T47D (cell line): ENCODE data around the gene HES7.
A peak's percentile ranks its signal among the peaks of the same experiment; 100 is the strongest.

Source experiments
- DNase-seq, 2 experiments: peaks; one replicate each; pipeline versions ENCODE4 v3.0.0 to v3.0.0-alpha.2; 2011 to 2012; ENCODE audit warnings: low read depth in 1 of 2, low spot score in 1 of 2
- JUND ChIP-seq: IDR thresholded peaks from 2 replicates; pipeline ENCODE4 v1.6.1; 2012; ENCODE audit warnings: low read depth
- in situ Hi-C: cut with HindIII; loops from 2 replicates; pipeline ENCODE4 v1.10.0; 2016; ENCODE audit warnings: low sequenced_read_pairs, low pct_unique_long_range_greater_than_20kb

Gene HES7

DNA sequence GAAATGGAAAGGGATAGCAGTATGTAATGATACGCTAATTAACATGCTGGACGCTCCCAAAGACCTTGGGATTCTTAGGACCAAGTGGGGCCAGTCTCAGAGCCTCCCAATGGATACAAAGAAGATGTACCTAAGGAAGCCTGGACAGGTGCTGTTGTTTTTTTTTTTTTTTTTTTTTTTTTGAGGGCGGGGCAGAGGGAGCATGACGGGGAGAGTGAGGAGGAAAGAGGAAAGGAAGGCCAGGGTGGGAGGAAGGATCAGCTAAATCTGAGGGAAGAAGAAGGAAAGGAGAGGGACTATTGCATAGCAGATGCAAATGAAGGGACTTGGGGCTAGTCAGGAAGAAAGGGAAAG lies 36.3 kb upstream of the HES7 start:
- in situ Hi-C loops, result no loop called here
- no peak for DNase-seq
- TF ChIP-seq JUND, result no peak

DNA sequence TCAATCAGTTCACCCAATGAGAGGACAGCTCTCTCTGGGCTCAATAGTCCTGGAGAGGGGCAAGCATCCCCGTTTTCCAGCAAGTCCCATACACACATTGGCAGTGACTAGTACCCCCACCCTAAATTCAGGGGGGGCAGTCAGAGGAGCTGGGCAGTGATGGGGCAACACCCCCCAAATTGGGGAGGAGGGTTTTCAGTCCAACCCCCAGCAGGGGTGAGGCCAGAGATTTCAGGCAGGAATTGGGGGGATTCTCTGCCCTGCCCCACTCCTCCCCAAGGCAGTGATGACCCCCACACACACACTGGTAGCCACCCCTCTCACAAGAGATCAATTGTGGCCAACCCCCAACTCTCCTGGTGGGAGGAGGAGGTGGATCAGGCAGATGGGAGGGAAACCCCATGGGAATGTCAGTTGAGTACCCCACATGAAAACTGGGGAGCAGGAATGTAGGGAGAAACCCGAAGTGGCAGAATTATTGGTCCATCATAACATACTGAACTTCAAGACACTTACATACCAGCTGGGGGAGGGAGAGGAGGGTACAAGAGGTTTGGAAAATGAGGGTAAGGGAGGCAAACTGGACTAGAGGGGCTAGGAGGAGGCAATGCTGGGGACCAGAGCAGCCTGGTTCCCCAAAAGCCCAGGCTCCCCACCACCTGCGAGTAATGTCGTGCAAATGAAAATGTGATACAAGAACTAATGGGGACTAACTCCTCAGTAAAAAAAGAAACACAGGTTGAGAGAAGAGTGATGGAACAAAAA lies 35.7 kb upstream of the HES7 start:
- in situ Hi-C loops, result no loop called here
- no peak for TF ChIP-seq JUND
- no peak for DNase-seq

DNA sequence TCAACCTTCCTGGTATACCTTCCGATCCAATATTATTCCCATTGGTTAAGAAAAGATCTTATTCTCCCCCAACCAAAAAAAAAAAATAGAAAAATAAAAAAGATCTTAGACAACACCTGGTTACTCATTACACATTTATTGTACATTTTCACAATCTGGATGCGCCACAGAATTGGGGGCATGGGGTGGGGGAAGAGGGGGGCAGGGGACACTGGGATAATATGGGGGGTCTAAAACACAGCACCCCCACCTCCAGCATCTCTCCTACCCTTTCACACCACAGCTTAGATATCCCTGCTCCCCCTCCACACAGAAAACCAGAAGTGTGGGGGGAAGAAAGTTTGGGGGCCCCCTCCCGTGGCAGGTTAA lies 35.1 kb upstream of the HES7 start:
- in situ Hi-C loops, result no loop called here

DNA sequence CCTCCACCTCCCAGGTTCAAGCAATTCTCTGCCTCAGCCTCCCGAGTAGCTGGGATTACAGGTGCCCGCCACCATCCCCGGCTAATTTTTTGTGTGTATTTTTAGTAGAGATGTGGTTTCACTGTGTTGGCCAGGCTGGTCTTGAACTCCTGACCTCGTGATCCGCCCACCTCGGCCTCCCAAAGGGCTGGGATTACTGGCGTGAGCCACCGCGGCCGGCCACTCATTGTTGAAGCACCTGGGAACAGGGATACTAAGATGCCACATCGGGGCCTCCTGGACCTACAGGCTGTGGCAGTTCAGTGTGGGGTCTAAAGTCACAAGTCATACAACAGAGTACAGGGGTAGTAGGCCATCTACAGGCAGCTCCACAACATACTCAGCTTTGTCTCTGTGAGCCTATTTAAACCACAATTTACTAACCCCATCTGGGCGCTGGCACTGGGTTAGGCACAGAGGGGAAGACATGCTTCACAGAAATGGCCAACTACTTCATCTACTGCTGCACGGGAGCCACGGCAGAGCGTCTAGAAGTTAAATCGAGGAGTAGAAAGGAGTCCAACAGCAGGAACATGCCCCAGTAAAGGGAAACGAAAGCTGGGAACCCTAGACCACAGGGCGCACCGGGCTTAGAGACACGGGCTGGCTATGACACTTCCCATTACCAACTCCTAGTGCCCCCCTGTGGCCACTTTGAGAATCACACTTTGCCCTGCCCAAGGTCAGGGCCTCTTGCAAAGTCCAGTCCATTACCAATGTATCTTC lies 34.5 kb upstream of the HES7 start:
- peak; percentile 70 to 88 for DNase-seq
- in situ Hi-C loops, result no loop called here
- TF ChIP-seq JUND, result no peak

More for the DNA sequence above, 35.1 kb upstream of the HES7 start:
- TF ChIP-seq JUND, result no peak
- no peak for DNase-seq

DNA sequence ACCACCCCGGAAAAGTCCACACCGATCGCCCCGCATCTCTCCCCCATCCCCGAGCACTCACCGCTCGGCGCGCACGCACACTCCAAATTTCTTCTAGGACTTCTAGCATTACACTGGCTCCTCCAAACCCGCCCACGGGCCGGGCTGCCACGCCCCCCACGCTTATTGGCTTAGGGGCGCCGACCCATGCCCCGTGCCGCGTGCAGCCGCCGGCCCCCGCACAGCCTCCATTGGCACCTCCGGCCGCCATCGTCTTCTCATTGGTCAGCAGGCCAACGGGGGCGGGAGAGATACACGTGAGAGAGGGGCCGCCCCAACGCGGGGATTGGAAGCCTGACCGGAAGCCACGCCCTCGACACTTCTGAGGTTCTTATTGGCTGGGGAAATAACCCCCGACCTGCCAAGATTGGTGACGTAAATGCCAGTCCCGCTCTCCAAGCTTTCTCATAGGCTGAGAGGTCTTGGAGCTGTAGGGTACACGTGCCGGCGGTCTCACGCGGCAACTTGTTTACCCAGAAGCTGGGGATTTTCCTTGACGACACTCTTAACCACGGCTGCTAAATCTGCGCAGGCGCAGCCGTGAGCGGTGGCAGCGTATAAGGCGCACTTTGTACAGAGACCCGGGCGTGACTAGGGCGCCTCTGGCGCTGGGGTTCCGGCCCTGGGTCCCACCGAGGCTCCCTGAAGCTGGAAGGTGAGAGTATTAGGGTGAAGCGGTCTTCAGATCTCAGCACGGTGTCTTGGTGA lies 32.5 kb upstream of the HES7 start:
- DNase-seq, result peak; percentile 98 to 100
- no peak for TF ChIP-seq JUND
- in situ Hi-C loops, result no loop called here

DNA sequence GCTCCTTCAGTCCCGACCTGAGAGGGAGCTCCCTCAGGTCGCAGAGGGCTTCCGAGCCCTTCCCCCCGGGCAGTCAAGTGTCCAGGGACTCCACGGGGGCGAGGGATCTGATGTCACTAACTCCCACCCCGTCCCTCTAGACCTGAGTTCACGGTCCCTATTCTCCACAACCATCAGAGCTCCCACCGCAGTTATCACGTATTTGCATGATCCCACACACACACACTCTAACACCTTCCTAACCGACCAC lies 32.0 kb upstream of the HES7 start:
- no peak for DNase-seq
- TF ChIP-seq JUND, result no peak
- in situ Hi-C loops, result no loop called here

DNA sequence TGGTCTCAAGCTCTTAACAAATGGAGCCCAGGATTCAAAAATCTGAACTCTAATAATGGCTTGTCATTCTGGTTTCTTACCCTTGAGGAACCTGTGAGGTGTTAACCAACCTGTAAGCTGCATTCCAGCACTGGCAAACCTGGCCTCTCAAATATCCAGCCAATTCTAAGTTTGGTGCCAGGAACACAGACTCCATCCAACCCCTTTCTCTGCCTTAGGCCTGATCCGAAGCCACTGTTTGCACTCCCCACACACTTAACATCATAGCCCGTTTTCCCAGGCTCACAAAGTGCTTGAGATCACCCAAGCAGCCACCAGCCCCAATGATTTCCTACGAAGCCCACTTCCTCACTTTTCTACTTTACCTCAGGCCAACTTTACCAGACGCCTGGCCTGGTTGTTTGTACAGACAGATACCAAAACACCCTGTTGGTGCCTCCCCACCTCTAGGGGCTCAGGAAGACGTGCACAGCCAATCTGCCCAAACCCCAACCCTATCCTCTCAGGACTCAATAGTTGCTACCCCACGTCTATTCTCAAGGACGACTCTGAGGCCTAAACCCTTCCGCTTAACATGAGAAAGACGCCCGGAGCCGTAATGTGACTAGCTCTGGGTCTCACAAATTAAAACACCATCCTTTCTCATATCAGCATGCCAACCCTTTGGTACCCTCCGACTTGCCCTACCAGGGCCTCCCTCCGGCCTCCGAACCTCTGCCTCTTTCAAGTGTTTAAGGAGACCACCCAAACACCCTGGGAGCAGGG lies 31.5 kb upstream of the HES7 start:
- in situ Hi-C loops, result no loop called here
- TF ChIP-seq JUND, result no peak

DNA sequence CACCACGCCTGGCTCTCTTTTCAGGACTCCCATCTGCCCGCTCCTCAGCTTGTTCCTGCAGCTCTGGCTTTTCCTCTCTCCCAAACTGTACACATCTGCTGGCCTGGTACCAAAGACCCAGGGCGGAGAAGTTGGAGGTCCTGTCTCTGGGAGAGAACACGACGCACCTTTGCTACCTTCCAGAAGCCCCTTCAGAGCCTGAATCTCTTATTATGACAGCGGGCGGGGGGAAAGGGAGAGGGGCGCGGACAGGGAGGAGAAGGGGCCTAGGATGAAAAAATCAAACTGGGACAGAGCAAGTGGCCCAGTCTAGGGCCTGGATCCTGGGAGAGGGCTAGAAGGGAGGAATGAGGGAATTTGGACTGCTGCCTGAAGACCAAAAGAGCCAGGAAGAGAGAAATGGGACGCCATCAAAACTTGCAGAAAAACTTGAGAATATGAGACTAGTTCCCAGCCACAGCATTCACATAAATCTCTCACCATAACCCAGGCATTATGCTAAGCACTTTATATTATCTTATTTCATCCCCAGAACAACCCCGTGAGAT lies 30.8 kb upstream of the HES7 start:
- no peak for DNase-seq
- no peak for TF ChIP-seq JUND
- in situ Hi-C loops, result no loop called here

More for the DNA sequence above, 31.5 kb upstream of the HES7 start:
- peak in 1 of 2 experiments; percentile 90 for DNase-seq

DNA sequence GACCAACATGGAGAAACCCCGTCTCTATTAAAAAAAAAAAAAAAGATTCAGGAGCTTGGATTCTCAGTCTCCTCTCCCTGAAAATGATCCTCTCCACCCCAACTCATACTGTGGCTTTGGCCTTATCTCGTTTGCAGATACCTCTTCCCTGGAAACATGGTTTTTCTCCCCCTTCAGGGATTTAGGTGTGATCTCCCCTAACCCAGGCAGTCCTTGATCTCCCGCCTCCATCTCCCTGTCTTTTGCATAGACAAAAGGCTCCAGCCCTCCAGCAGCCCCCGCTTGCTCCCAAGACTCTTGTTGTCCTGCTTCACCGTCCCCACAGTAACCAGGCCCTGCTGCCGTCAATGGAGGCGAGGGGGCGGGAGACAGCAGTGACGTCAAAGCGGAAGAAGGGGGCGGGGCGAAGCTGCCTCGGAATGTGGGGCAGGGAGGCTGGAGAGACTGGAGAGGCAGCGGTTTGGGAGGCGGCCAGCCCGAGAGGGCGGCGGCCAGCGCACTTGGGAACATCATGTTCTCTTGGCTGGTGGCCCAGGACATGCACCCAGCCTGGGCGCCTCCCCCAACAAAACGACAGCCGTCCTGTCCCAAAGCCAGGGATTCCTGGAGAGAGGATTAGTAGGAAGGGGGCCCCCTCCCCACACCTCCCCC lies 30.2 kb upstream of the HES7 start:
- TF ChIP-seq JUND, result no peak
- peak; percentile 64 to 95 for DNase-seq
- in situ Hi-C loops, result no loop called here

DNA sequence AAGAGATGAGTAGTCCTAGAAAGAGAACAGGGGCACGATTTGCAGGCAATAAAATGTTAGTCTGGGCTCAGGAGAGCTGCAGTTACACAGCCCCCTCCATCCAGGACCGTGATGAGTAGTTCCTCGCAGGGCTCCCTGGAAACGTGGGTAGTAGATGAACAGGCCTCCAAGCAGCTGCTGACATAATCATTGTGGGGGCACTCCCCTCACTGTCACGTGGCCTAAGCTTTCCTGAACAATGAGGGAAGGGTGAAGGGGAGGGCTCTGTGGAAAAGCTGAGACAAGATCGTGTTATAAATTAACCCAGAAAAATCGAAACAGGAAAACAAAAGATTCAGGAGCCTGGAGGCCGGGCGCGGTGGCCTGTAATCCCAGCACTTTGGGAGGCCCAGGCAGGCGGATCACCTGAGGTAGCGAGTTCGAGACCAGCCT lies 29.6 kb upstream of the HES7 start:
- in situ Hi-C loops, result no loop called here
- TF ChIP-seq JUND, result no peak
- DNase-seq, result no peak

DNA sequence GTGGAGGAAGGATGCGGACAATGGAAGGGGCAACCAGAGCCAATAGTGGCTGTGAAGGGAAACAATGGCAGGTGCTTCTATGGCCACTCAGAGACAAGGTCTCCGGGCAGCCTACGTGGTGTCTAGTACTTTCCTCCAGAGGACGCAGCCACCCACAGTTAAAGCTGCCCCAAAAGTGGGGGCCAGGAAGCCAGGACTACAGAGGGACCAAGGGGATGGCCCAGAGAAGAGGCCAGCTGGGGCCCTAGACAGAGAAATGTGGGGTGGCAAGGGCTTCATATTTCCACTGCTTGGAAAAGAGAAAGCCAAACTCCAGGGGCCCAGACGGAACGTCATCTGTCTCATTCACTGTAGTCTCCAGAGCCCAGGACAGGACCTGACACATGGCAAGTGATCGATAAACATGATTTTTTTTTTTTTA lies 29.1 kb upstream of the HES7 start:
- DNase-seq, result no peak
- in situ Hi-C loops, result no loop called here
- no peak for TF ChIP-seq JUND

DNA sequence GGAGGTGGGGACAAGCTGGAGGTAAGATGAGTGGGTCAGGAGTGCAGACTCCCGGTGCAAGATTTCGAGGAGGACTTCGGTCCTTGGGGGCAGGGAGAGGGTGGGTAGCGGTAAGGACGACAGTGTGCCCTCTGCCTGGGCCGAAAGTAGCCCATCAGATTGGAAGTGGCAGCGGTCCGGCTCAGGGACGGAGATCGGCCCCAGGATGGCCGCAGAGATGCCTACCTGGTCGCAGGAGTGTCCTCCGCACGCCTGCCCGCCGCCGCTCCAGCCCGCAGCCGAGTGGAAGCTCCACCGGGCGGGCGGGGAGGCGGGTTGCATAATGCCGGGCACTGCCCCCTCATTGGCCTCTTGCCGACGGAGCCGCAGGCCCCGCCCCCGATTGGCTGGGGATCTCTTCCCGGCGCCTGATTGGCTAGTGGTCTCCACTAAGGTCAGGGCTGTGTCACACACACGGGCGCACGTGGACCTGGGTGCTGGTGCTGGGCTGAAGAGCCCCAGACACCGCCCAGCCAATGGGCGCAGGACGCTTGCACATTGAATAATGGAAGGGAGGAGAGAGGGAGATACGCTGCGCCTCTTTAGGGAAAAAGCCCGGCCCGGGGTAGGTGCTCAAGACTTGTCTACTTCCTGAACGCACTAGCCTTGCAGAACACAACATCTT lies 28.3 kb upstream of the HES7 start, which contains the start of gene PER1:
TSS of gene PER1 (minus strand) at position 293 of the 664 bp plus-strand sequence. CDS start 1,698 bp downstream, outside the sequence.
- TF ChIP-seq JUND, result no peak
- DNase-seq, result peak; percentile 95 to 96
- in situ Hi-C loops, result no loop called here
